ENCODE measurements around the gene IGDCC3. TPM values are rescaled to one million over a fixed set of nuclear protein-coding genes. Genes with fewer than 3 reads are reported as not detected.

Gene IGDCC3
- total and polyA plus RNA-seq, 2 of the 8 experiments (the other 6 are each of a cell fraction or from before 2014, with no cell fraction given): 26.8 to 45.7 TPM

- TF ChIP-seq RAD21 (IDR thresholded peaks at IDR 0.05 in 1 of 2, conservative IDR thresholded peaks at IDR 0.05 in 1 of 2; ENCODE audit: low read depth in 2 of 2, low read length in 2 of 2) (no peak), TCF12 (IDR thresholded peaks at IDR 0.05; ENCODE audit: low read depth, low read length) (no peak), ATF3 (IDR thresholded peaks at IDR 0.05; ENCODE audit: insufficient read depth, low read depth, low read length) (no peak), CBX8 (IDR thresholded peaks at IDR 0.05; ENCODE audit: borderline replicate concordance, low read depth, low read length) (no peak), RXRA (IDR thresholded peaks at IDR 0.05; ENCODE audit: insufficient read depth, low read depth, low read length) (no peak)
Measured at GRCh38 chr15:65394280-65394789, 16.5 kb upstream of the IGDCC3 start (continued).

All from H1 (cell line).